ENCODE measurements around the gene TRPV5. TPM values are rescaled to one million over a fixed set of nuclear protein-coding genes. Genes with fewer than 3 reads are reported as not detected.

The TRPV5 gene
- total RNA-seq, 2 experiments from 2014 or later = not detected

GRCh38 chr7:142876236-142876960 is 57.1 kb downstream of the TRPV5 start:
- no peak overlapping the region for H3K27ac Mint-ChIP-seq
- H3K4me3 Mint-ChIP-seq = no peak overlapping the region
- no peak for DNase-seq
- peaks cover 12% of the 10 kb centered on the region for H3K27me3 Mint-ChIP-seq
- no peaks in the 10 kb centered on the region for H3K9me3 Mint-ChIP-seq
- no peaks in the 10 kb centered on the region for H3K4me1 Mint-ChIP-seq
- ChIA-PET POLR2A (no interaction called here), CTCF (interaction anchor here (0.8 to 1.4 kb wide), 2 partner anchors 19 to 116 kb away, joined by 3 read pairs; no protein-coding TSS in a partner anchor)
- no peaks in the 10 kb centered on the region for H3K36me3 Mint-ChIP-seq (ENCODE audit: low read depth)

GRCh38 chr7:142875456-142875855 is 58.1 kb downstream of the TRPV5 start:
- Mint-ChIP-seq H3K9me3 (no peaks in the 10 kb centered on the region), H3K27ac (no peak overlapping the region), H3K4me3 (no peak overlapping the region), H3K36me3 (ENCODE audit: low read depth) (no peaks in the 10 kb centered on the region), H3K27me3 (peaks cover 10% of the 10 kb centered on the region), H3K4me1 (no peaks in the 10 kb centered on the region)
- CTCF ChIA-PET = no interaction called here
- DNase-seq = no peak
- POLR2A ChIA-PET = no interaction called here

DNA sequence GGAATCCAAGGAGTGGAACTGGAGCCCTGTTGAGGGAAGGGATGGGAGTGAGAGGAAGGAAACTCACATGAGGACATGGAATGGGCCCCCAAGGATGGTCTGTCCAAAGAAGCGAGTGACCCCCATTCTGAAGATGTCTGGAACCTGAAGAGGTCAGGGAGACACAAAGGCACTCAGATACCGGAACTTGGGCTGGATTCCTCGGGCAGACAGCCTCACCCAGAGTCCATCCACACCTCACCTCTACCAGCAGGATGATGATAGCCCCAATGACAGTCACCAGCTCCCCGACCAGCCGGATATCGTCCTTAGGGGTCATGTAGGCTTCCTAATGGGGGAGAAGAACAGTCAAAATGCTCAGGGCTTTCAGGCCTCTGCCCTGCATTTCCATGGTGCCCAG is 58.7 kb downstream of the TRPV5 start:
- CTCF ChIA-PET = no interaction called here
- POLR2A ChIA-PET = no interaction called here
- H3K27ac Mint-ChIP-seq = no peak overlapping the region

DNA sequence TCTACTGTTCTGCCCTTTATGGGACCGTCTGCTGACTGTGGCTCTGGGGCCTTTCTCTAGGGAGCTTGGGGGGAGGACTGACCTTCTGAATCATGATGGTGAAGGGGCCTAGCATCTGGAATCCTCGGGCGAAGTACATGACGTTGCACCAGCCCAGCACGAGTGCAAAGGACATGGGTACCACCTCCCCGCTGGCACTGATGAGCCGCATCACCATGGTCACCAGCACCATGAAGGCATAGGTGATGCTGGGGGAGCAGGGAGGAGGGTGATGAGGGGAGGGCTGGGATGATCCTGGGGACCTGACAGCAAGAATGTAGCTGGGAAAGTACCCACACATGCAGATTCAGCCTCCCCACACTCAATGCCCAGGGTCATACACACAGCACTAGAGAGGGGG is 59.1 kb downstream of the TRPV5 start:
- no peak for DNase-seq
- no peak overlapping the region for H3K4me3 Mint-ChIP-seq
- no peaks in the 10 kb centered on the region for H3K4me1 Mint-ChIP-seq
- POLR2A ChIA-PET = no interaction called here
- H3K36me3 Mint-ChIP-seq (ENCODE audit: low read depth) = no peaks in the 10 kb centered on the region
- peaks cover 2% of the 10 kb centered on the region for H3K27me3 Mint-ChIP-seq
- no peaks in the 10 kb centered on the region for H3K9me3 Mint-ChIP-seq
- no peak overlapping the region for H3K27ac Mint-ChIP-seq
- CTCF ChIA-PET = no interaction called here

More for the DNA sequence above, 58.7 kb downstream of the TRPV5 start:
- DNase-seq = no peak
- no peaks in the 10 kb centered on the region for H3K4me1 Mint-ChIP-seq
- H3K9me3 Mint-ChIP-seq = no peaks in the 10 kb centered on the region
- peaks cover 6% of the 10 kb centered on the region for H3K27me3 Mint-ChIP-seq
- H3K4me3 Mint-ChIP-seq = no peak overlapping the region
- H3K36me3 Mint-ChIP-seq (ENCODE audit: low read depth) = no peaks in the 10 kb centered on the region

- Mint-ChIP-seq H3K9me3 (no peaks in the 10 kb centered on the region), H3K4me1 (no peaks in the 10 kb centered on the region), H3K27me3 (no peaks in the 10 kb centered on the region), H3K27ac (no peak overlapping the region), H3K4me3 (no peak overlapping the region), H3K36me3 (ENCODE audit: low read depth) (no peaks in the 10 kb centered on the region)
- no peak for DNase-seq
- CTCF ChIA-PET = interaction anchor here (0.5 to 1.0 kb wide), 3 partner anchors 16 to 32 kb away, joined by 3 to 4 read pairs (median 3); no protein-coding TSS in a partner anchor
- POLR2A ChIA-PET = no interaction called here
Measured at GRCh38 chr7:142873871-142874270, 59.7 kb downstream of the TRPV5 start.

- Mint-ChIP-seq H3K4me3 (no peak overlapping the region), H3K27ac (no peak overlapping the region), H3K9me3 (no peaks in the 10 kb centered on the region), H3K36me3 (ENCODE audit: low read depth) (no peaks in the 10 kb centered on the region), H3K27me3 (no peaks in the 10 kb centered on the region), H3K4me1 (no peaks in the 10 kb centered on the region)
- DNase-seq = peak; percentile 31
- POLR2A ChIA-PET = interaction anchor here (0.7 kb wide), 2 partner anchors 32 to 498 kb away, joined by 3 read pairs; no protein-coding TSS in a partner anchor
- CTCF ChIA-PET = interaction anchor here (0.5 to 1.4 kb wide), 10 partner anchors 9 to 248 kb away, joined by 3 to 4 read pairs (median 3); no protein-coding TSS in a partner anchor
Measured at GRCh38 chr7:142873281-142873784, 60.2 kb downstream of the TRPV5 start.

GRCh38 chr7:142872106-142872675 is 61.4 kb downstream of the TRPV5 start:
- Mint-ChIP-seq H3K27me3 (no peaks in the 10 kb centered on the region), H3K4me3 (no peak overlapping the region), H3K36me3 (ENCODE audit: low read depth) (no peaks in the 10 kb centered on the region), H3K9me3 (no peaks in the 10 kb centered on the region), H3K4me1 (no peaks in the 10 kb centered on the region), H3K27ac (no peak overlapping the region)
- ChIA-PET POLR2A (no interaction called here), CTCF (interaction anchor here (0.9 to 1.4 kb wide), 4 partner anchors 10 to 18 kb away, joined by 3 read pairs; no protein-coding TSS in a partner anchor)
- DNase-seq = no peak

GRCh38 chr7:142871260-142872105 is 62.1 kb downstream of the TRPV5 start:
- Mint-ChIP-seq H3K27ac (no peak overlapping the region), H3K4me3 (no peak overlapping the region), H3K9me3 (no peaks in the 10 kb centered on the region), H3K4me1 (no peaks in the 10 kb centered on the region), H3K36me3 (ENCODE audit: low read depth) (no peaks in the 10 kb centered on the region), H3K27me3 (no peaks in the 10 kb centered on the region)
- no peak for DNase-seq
- ChIA-PET POLR2A (no interaction called here), CTCF (interaction anchor here (1.2 to 1.4 kb wide), 2 partner anchors 11 to 18 kb away, joined by 3 read pairs; no protein-coding TSS in a partner anchor)

DNA sequence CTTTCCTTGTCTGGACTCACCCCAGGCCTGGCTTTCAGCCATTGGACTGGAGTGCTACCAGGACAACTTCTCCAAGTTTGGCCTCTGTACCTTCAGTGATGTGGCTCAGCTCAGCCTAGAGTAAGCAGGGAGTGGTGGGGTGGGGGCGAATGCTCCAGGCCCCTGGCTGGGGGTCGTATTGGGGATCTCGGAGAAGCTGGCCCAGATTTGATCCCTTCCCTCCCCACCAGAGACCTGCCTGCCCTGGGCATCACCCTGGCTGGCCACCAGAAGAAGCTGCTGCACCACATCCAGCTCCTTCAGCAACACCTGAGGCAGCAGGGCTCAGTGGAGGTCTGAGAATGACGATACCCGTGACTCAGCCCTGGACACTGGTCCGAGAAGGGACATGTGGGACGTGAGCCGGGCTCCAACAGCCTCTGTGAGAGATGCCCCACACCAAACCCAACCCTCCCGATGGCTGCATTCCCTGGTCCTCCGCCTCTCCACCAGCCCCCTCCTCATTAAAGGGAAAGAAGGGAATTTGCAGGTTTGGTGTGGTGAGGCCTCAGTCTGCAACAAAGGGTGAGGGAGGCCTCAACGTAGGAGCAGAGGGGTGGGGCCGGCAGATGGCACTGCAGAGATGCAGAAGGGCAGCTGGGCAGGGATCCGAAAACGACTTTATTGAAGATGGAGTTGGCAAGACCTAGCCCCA is 62.8 kb downstream of the TRPV5 start:
- Mint-ChIP-seq H3K4me1 (peaks cover 4% of the 10 kb centered on the region), H3K36me3 (ENCODE audit: low read depth) (no peaks in the 10 kb centered on the region), H3K9me3 (no peaks in the 10 kb centered on the region), H3K27me3 (no peaks in the 10 kb centered on the region), H3K4me3 (no peak overlapping the region), H3K27ac (no peak overlapping the region)
- ChIA-PET POLR2A (no interaction called here), CTCF (no interaction called here)
- no peak for DNase-seq

GRCh38 chr7:142870147-142870559 is 63.4 kb downstream of the TRPV5 start:
- CTCF ChIA-PET = no interaction called here
- Mint-ChIP-seq H3K27ac (no peak overlapping the region), H3K4me3 (no peak overlapping the region), H3K36me3 (ENCODE audit: low read depth) (no peaks in the 10 kb centered on the region), H3K9me3 (no peaks in the 10 kb centered on the region), H3K27me3 (no peaks in the 10 kb centered on the region), H3K4me1 (peaks cover 4% of the 10 kb centered on the region)
- DNase-seq = no peak
- POLR2A ChIA-PET = no interaction called here

DNA sequence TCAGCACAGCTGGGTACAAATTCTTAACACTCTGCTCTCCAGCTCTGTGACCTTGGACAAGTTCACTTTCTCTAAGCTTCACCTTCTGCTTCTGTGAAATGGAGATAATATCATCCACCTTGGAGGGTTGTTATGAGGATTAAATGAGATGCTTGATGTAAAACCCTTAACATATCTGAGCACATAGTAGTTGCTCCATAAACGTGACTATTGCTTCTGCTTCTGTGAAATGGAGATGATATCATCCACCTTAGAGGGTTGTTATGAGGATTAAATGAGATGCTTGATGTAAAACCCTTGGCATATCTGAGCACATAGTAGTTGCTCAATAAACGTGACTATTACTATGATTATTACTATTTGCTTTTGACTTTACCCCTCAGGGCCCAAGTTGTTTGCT is 64.1 kb downstream of the TRPV5 start:
- H3K9me3 Mint-ChIP-seq = no peaks in the 10 kb centered on the region
- POLR2A ChIA-PET = no interaction called here

GRCh38 chr7:142868986-142869415 is 64.5 kb downstream of the TRPV5 start:
- CTCF ChIA-PET = interaction anchor here (1.1 to 1.3 kb wide), 2 partner anchors 14 to 58 kb away, joined by 3 to 4 read pairs; no protein-coding TSS in a partner anchor
- no peaks in the 10 kb centered on the region for H3K36me3 Mint-ChIP-seq (ENCODE audit: low read depth)

More for the DNA sequence above, 64.1 kb downstream of the TRPV5 start:
- H3K4me3 Mint-ChIP-seq = no peak overlapping the region
- no peaks in the 10 kb centered on the region for H3K36me3 Mint-ChIP-seq (ENCODE audit: low read depth)
- H3K4me1 Mint-ChIP-seq = peaks cover 4% of the 10 kb centered on the region
- H3K27me3 Mint-ChIP-seq = no peaks in the 10 kb centered on the region
- CTCF ChIA-PET = interaction anchor here (1.3 kb wide), 1 partner anchor 58 kb away, joined by 4 read pairs; no protein-coding TSS in a partner anchor
- H3K27ac Mint-ChIP-seq = no peak overlapping the region
- no peak for DNase-seq

More at GRCh38 chr7:142868986-142869415, 64.5 kb downstream of the TRPV5 start:
- no peaks in the 10 kb centered on the region for H3K9me3 Mint-ChIP-seq
- peaks cover 4% of the 10 kb centered on the region for H3K4me1 Mint-ChIP-seq
- POLR2A ChIA-PET = no interaction called here
- H3K27me3 Mint-ChIP-seq = no peaks in the 10 kb centered on the region
- no peak overlapping the region for H3K27ac Mint-ChIP-seq
- H3K4me3 Mint-ChIP-seq = no peak overlapping the region
- DNase-seq = no peak

All from activated CD4-positive, alpha-beta T cell treated with anti-CD3 and anti-CD28 coated beads, Interleukin-2, amount 10 ng/mL, durations not matched to agents 7 days and 5 days (primary cell).